Kidney capillary endothelial cell (primary cell): ENCODE results near the gene ACBD6.

Source experiments
- DNase-seq: peaks from one replicate; pipeline ENCODE4 v3.0.0-alpha.2; 2018; ENCODE audit warnings: low spot score

The ACBD6 gene

GRCh38 chr1:180369061-180369460, 133.3 kb downstream of the ACBD6 start:
- DNase-seq = no peak

GRCh38 chr1:180366371-180367068, 135.9 kb downstream of the ACBD6 start:
- no peak for DNase-seq

DNA sequence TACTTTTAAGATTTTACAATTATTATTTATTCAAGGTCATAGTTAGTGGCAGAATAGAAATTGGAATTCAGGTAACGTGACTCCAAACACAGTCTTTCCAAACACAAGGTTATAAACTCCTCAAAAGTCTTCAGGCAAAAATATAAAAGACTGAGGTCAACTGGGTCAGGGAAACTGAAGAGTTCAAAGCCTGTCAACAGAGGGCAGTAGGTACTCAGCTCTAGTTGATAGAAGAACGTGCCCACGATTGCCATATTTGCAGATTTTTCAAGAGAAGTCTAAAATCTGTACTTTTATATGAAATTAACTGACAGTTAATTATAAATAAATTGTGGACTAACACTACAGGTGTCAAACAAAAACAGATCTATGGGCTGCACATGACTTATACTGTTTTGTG, 137.3 kb downstream of the ACBD6 start:
- no peak for DNase-seq

DNA sequence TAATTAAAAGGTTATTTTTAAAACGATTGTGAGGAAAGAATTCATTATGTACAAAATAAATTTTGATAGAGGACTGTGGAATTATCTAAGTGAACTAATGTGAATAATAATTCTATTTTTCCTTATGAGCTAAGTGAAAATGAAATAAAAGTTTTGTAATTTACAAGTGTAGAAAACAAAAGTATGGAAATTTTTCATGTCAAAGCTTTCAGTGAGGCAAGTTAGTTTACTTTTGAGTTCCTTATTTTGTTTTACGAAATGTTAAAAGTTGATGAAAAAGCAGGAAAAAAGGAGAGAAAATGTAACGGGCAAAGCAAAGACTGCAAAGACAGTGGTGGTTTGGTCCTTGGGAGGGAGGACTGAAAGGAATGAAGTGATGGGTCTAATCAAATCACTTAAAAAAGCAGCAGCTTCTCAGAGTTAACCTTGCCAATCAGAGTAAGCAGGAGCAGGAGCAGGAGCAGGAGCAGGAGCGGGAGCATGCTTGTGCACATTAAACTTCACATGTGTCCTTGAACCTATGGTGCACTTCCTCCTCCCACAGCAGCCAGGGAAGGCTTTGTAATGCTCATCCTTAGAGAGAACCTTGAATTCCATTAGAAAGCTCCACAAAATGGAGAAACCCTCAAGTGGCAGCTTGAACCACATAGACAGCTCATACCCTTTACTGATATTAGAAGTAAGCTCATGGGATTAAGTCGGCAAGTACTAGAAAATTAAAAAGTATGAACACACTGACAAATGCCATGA, 139.0 kb downstream of the ACBD6 start:
- no peak for DNase-seq

- DNase-seq = no peak
These were observed 141.9 kb downstream of the ACBD6 start for GRCh38 chr1:180360333-180361075.

GRCh38 chr1:180358649-180359048, 143.7 kb downstream of the ACBD6 start:
- no peak for DNase-seq

GRCh38 chr1:180353945-180354344, 148.4 kb downstream of the ACBD6 start:
- DNase-seq = no peak

- DNase-seq = no peak
These were observed 149.8 kb downstream of the ACBD6 start for GRCh38 chr1:180352588-180352987.

DNA sequence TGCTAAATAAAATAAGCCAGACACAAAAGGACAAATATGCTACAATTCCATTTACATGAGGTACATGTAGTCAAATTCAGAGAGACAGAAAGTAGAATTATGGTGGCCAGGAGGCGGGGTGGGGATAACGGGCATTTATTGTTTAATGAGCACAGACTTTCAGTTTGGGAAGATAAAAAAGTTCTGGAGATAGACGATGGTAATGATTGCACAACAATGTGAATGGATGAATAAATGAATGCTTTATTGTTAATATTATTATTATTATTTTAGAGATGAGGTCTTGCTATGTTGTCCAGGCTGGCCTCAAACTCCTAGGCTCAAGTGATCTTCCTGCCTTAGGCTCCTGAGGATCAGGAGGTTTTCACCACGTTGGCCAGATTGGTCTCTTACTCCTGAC, 150.4 kb downstream of the ACBD6 start:
- DNase-seq = no peak

GRCh38 chr1:180345148-180345547, 157.2 kb downstream of the ACBD6 start:
- DNase-seq = no peak

DNA sequence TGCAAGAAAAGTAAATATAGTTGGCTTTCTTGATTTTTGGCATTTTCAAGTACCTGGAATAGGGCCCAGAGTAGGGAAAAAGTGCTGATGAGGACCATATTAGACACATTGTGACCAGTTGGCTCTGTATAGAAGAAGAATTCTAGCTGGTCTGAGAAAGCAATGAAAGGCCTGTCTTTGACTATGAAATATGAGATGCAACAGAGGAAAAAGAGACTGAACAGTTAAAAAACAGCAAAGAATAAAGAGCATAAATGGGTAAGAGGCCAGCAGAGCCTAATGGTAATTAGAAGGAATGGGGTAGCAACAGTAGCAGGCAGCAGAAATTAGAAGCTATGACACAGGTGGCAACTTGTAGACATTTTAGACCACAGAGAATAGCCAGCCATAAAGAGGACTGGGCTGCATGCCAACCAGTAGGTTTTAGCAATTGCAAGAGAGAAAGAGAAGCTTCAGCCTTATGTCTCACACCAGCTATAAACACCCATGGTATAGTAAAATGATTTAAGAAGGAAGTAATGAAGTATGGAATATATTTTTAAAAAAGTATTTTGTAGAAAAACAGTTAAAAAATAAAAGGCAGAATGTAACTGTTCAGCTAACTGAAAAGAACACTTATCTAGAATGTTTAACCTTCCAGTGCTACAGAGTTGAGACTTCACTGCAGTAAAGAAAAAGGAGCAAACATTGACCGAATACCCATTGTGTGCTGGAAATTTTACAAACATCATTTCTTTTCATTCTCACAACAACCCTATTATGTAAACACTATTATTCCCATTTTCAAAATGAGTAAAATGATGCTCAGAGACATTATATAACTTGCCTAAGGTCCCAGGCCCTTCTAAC, 158.2 kb downstream of the ACBD6 start:
- no peak for DNase-seq

DNA sequence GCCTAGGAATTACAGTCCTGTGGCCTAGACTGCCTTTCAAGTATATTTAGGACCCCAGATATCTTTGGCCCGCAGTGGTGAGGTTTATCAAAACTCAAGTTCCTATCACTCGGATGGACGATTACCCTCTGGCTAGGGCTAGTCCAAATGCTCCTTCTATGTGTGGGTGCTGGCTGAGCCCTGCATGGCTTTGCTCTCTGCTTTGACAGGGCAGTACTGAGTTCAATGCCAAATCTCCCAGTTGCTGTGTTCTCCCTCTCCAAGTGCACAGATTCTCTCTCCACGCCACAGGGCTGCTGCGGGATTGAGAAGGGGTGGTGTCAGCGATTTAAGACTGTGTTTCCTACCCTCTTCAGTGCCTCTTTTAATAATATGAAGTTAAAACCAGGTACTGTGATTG, 175.3 kb downstream of the ACBD6 start:
- no peak for DNase-seq

- DNase-seq = no peak
These were observed 189.5 kb downstream of the ACBD6 start for GRCh38 chr1:180312926-180313325.

DNA sequence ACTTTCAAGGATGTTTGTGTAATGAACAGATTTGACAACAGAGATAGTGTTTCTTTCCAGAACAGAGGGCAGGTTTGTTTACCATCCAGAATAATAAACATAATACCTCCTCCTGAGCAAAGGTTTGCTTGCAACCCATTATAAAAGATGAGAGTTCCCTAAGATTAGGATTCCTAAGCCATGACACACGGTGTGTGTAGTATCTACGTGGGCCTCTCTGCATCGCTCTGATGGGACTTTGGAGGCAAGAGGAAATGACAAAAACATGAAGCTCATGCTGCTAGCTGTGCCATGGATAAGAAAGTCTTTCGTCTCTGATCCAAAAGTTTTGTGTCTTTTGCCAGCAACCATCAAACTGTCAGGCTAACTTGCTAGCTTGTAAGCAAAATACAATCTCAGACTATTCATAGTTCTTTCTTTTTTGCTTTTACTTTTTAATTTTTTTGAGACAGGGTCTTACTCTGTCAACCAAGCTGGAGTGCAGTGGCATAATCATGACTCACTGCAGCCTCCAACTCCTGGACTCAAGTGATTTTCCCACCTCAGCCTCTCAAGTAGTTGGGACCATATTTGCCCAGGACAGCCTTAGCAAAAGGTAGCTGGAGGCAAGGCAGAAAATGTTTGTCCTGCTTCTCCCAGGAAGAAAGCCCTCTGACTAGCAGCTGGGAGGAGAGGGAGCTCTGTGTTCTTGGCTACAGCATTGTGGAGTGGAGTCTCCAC, 191.2 kb downstream of the ACBD6 start:
- DNase-seq = no peak

DNA sequence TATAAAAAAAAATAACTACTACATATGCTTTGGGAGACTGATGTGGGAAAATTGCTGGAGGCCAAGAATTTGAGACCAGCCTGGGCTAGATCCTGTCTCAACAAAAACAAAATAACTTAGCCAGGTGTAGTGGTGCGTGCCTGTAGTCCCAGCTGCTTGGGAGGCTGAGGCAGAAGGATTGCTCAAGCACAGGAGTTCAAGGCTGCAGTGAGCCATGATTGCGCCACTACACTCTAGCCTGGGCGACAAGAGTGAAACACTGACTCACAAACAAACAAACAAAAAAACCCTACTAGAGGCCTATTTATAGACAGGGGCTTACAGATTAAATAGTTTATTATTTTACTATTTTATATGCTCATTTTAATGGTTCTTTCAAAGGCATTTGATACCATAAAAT, 192.3 kb downstream of the ACBD6 start:
- DNase-seq = no peak

DNA sequence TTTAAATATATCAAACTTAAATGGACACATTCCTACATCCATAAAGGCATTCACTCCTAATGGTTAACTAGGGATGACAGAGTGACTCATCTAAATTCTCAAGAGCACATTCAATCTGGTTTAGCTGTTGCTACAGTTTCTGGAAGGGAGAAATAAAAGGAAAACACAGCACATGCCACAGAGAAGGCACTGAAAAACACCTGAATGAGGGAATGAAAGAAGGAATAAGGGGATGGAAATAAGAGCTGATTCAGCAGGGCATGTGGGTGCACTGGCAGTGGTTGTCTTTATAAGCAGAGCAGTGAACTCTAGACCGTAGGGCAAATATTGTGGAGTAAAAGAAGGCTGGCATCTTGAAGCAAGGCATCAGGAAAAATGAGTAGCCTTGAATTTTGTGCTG, 193.0 kb downstream of the ACBD6 start:
- peak; percentile 5 for DNase-seq

DNA sequence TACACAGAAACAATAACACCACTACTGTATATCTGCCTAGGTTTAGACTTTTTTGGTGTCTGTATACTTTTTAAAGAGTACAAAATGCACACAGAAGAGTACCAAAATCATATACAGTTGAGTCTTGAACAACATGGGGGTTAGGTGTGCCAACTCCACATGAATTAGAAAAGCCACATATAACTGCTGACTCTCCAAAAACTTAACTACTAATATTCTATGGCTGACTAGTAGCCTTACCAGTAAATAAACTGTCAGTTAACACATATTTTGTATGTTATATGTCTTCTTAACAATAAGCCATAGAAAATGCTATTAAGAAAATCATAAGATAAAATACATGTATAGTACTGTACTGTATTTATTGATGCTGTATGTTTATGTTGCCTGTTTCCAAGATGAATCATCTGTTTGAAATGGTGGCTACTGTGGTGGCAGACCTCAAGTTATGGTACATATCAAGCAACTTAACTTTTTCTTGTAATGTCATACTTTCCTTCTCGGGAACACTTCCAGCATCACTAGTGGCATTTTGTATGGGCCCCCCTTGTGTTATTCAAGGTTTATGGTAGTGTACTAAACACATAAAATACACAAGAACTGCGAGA, 201.1 kb downstream of the ACBD6 start:
- DNase-seq = no peak

GRCh38 chr1:180299479-180300221, 202.7 kb downstream of the ACBD6 start:
- no peak for DNase-seq

- no peak for DNase-seq
These were observed 206.4 kb downstream of the ACBD6 start for GRCh38 chr1:180295999-180296398.

DNA sequence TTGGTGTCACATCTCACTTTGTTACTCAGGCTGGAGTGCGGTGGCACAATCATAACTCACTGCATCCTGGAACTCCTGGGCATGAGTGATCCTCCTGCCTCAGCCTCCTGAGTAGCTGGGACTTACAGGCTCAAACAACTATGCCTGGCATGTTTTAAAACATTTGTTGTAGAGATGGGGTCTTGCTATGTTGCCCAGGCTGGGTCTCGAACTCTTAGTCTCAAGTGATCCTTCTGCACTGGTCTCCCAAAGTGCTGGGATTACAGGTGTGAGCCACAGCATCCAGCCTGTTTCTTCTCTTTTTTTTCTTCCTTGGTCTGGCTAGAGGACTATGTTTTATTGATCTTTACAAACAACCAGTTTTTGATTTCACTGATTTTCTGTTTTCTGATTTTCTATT, 207.7 kb downstream of the ACBD6 start:
- DNase-seq = no peak
